Colonic mucosa (tissue), 4 donors: ENCODE data around the gene STPG4. TPM values are rescaled to one million over a fixed set of nuclear protein-coding genes. Genes with fewer than 3 reads are reported as not detected.
"Not testable (repeated sequence)": the region's sequence is repeated elsewhere in the genome, so short reads cannot be mapped to it uniquely, and the experiment has no call there.

Source experiments
- DNase-seq: peaks from one replicate; pipeline ENCODE4 v3.0.0-alpha.2; 2020
- H3K27ac ChIP-seq: fragments of 200-600 bp; one replicate; pipeline ENCODE4 v1.8.0; 2021
- H3K27me3 ChIP-seq: fragments of 200-600 bp; one replicate; pipeline ENCODE4 v1.8.0; 2021
- H3K36me3 ChIP-seq: fragments of 200-600 bp; one replicate; pipeline ENCODE4 v1.8.0; 2021
- H3K4me1 ChIP-seq: fragments of 200-600 bp; one replicate; pipeline ENCODE4 v1.8.0; 2021; ENCODE audit warnings: mild to moderate bottlenecking
- H3K4me3 ChIP-seq: fragments of 200-600 bp; one replicate; pipeline ENCODE4 v1.8.0; 2021
- H3K9ac ChIP-seq, 2 donors: one replicate each; pipeline ENCODE4 v1.7.0; 2013; ENCODE audit warnings: control low read depth in 2 of 2, low read depth in 2 of 2, low read length in 2 of 2
- H3K9me3 ChIP-seq: fragments of 200-600 bp; one replicate; pipeline ENCODE4 v1.8.0; 2021
- CTCF ChIP-seq: fragments of 200-600 bp; IDR thresholded peaks from one replicate; pipeline ENCODE4 v1.8.0; 2022; ENCODE audit warnings: antibody characterized with exemption, mild to moderate bottlenecking
- intact Hi-C: fragments of 100-400 bp; cut with DNase I; formaldehyde crosslinking; loops from one replicate; pipeline ENCODE4 v1.14.1; 2022
- total RNA-seq, 2 donors: library from RNA; stranded (reverse); fragmentation: NEBNext Ultra II Directional in 1 of 2; extraction: Animal tissue kit (Norgen Biotek cat#: 25700) in 1 of 2; gene quantifications; one replicate each; pipeline ENCODE4 v1.2.1, GENCODE V29; 2021
- donor health status: healthy.
- donor health status: DM: no; HTN: no; CAD: no.
- donor health status: DM: no; HTN: no; CAD: no.

The STPG4 gene
- total RNA-seq, 2 donors from 2014 or later = 0.21 to 0.47 TPM

DNA sequence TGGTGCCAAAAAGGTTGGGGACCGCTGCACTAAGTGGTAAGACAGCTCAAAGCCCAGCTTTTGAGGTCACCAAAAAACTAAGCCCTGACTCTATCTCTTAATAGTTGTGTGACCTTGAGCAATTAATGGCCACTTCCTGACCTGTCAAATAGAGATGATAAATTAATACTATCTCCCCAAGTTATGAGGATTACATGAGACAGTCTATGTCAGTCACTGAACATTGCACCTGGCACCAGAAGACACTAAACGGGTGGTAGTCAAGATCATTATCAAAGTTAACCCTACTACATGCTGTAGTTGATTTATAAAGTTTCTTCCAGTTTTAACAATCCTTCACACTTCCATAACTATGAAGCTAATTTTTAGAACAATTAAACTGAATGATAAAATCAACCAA lies 36.5 kb downstream of the STPG4 start:
- Histone ChIP-seq H3K27ac (no peak overlapping the region), H3K36me3 (no peaks in the 10 kb centered on the region), H3K4me3 (no peak overlapping the region), H3K9me3 (no peaks in the 10 kb centered on the region), H3K4me1 (peaks cover 8% of the 10 kb centered on the region), H3K27me3 (no peaks in the 10 kb centered on the region), H3K9ac (no peak overlapping the region)
- TF ChIP-seq CTCF = no peak
- no peak for DNase-seq
- intact Hi-C loops = no loop called here

DNA sequence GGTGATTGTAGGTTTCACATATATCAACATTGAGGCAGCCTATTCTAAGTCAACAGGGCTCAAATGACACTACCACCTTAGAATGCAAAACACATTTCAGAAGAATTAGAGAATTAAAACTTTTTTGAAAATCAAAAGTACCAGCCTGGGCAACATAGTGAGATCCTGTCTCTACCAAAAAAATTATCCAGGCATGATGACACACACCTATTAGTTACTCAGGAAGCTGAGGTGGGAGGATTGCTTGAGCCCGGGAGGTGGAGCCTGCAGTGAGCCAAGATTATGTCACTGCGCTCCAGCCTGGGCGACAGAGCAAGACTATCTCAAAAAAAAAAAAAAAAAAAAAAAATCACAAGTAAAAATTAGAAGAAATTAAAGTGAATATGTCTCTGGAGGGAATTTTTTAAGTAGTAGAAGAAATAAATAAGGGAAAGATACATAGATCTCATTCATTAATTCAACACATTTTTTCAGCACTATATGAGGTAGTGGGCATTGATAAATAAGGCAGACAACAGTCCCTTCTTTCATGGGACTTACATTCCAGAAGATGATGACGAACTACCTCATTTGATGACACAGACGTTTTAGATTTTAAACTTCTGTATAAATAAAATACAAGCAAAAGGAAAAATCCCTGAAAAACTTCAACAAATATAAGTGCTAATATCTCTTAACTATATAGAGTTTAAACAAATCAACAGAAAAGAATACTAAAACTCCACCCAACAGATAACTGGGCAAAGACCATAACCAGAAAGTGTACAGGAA lies 42.3 kb downstream of the STPG4 start:
- no peak for DNase-seq
- no peaks in the 10 kb centered on the region for H3K27me3 ChIP-seq
- H3K4me1 ChIP-seq = no peaks in the 10 kb centered on the region
- intact Hi-C loops = no loop called here
- no peaks in the 10 kb centered on the region for H3K9me3 ChIP-seq
- no peak overlapping the region for H3K27ac ChIP-seq
- H3K4me3 ChIP-seq = no peak overlapping the region
- no peaks in the 10 kb centered on the region for H3K36me3 ChIP-seq
- no peak for TF ChIP-seq CTCF
- no peak overlapping the region for H3K9ac ChIP-seq

- H3K9ac ChIP-seq = no peak overlapping the region
- no peaks in the 10 kb centered on the region for H3K9me3 ChIP-seq
- no peak overlapping the region for H3K4me3 ChIP-seq
- no peak for TF ChIP-seq CTCF
- intact Hi-C loops = no loop called here
- DNase-seq = no peak
- H3K4me1 ChIP-seq = no peaks in the 10 kb centered on the region
- no peak overlapping the region for H3K27ac ChIP-seq
- H3K36me3 ChIP-seq = no peaks in the 10 kb centered on the region
- H3K27me3 ChIP-seq = no peaks in the 10 kb centered on the region
Observed at GRCh38 chr2:47109680-47110079, 45.4 kb downstream of the STPG4 start.

DNA sequence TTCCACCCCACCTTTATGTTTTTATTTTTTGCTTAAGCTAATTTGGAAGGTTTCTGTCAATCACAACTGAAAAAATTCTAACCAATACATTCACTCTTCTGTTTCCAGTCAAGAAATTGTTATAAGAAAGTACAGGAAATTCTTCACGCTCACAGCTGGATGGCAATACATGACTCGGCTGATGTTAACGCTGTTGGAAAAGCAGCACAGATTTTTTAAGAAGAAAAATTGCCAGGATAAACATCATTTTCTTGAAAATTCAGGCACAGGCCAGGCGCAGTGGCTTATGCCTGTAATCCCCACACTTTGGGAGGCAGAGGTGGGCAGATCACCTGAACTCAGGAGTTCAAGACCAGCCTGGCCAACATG lies 46.1 kb downstream of the STPG4 start:
- TF ChIP-seq CTCF = no peak
- Histone ChIP-seq H3K27me3 (no peaks in the 10 kb centered on the region), H3K4me1 (no peaks in the 10 kb centered on the region), H3K27ac (no peak overlapping the region), H3K9me3 (no peaks in the 10 kb centered on the region), H3K9ac (no peak overlapping the region), H3K36me3 (no peaks in the 10 kb centered on the region), H3K4me3 (no peak overlapping the region)
- intact Hi-C loops = no loop called here
- no peak for DNase-seq

DNA sequence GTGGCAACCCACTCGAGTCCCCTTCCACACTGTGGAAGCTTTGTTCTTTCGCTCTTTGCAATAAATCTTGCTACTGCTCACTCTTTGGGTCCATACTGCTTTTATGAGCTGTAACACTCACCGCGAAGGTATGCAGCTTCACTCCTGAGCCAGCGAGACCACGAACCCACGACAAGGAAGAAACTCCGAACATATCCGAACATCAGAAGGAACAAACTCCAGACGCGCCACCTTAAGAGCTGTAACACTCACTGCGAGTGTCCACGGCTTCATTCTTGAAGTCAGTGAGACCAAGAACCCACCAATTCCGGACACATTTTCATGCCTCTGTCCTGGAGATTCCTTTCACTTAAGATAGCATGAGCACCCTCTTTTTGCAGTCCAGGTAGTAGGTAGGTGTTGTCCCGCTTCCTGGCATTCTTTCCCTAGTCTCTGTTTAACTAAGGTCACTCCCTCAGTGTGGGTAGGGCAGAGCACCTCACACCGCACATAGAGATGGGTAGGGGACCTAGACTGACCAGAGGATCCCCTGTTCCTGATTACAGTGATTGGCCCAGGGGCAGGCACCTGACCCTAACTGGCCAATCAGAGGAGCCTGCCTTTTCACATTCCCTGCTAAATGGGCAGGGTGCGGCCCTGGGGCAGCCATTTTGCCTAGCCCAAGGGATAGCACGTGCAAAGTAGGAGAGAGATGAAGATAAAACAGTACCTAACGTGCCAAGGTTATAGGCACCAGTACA lies 46.7 kb downstream of the STPG4 start:
- H3K36me3 ChIP-seq, H3K9ac ChIP-seq, intact Hi-C loops, H3K27me3 ChIP-seq, H3K9me3 ChIP-seq, H3K27ac ChIP-seq, DNase-seq, H3K4me3 ChIP-seq, H3K4me1 ChIP-seq: not testable (repeated sequence)

GRCh38 chr2:47107201-47107600 lies 47.9 kb downstream of the STPG4 start:
- H3K9ac ChIP-seq, H3K9me3 ChIP-seq, H3K36me3 ChIP-seq, H3K27ac ChIP-seq, H3K4me3 ChIP-seq, DNase-seq, intact Hi-C loops, H3K4me1 ChIP-seq, H3K27me3 ChIP-seq: not testable (repeated sequence)

DNA sequence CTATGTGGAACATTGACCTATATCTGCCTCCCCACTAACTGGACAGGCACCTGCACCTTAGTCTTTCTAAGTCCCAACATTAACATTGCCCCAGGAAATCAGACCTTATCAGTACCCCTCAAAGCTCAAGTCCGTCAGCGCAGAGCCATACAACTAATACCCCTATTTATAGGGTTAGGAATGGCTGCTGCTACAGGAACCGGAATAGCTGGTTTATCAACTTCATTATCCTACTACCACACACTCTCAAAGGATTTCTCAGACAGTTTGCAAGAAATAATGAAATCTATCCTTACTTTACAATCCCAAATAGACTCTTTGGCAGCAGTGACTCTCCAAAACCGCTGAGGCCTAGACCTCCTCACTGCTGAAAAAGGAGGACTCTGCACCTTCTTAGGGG lies 48.9 kb downstream of the STPG4 start:
- not testable (repeated sequence) for H3K27ac ChIP-seq

GRCh38 chr2:47099712-47100111 lies 55.4 kb downstream of the STPG4 start:
- H3K27me3 ChIP-seq, H3K4me3 ChIP-seq, H3K27ac ChIP-seq, H3K36me3 ChIP-seq, DNase-seq, H3K9me3 ChIP-seq, H3K4me1 ChIP-seq, H3K9ac ChIP-seq, intact Hi-C loops: not testable (repeated sequence)

More for the DNA sequence above, 48.9 kb downstream of the STPG4 start:
- intact Hi-C loops, H3K9me3 ChIP-seq, H3K36me3 ChIP-seq, H3K27me3 ChIP-seq, DNase-seq, H3K4me3 ChIP-seq, H3K9ac ChIP-seq, H3K4me1 ChIP-seq: not testable (repeated sequence)
